ENCODE data around the gene CALCOCO1. TPM values are rescaled to one million over a fixed set of nuclear protein-coding genes. Genes with fewer than 3 reads are reported as not detected.

The CALCOCO1 gene
- total and polyA plus RNA-seq, 2 of the 13 experiments (the other 11 are each of a cell fraction or from before 2014, with no cell fraction given): 7.7 to 47.7 TPM

DNA sequence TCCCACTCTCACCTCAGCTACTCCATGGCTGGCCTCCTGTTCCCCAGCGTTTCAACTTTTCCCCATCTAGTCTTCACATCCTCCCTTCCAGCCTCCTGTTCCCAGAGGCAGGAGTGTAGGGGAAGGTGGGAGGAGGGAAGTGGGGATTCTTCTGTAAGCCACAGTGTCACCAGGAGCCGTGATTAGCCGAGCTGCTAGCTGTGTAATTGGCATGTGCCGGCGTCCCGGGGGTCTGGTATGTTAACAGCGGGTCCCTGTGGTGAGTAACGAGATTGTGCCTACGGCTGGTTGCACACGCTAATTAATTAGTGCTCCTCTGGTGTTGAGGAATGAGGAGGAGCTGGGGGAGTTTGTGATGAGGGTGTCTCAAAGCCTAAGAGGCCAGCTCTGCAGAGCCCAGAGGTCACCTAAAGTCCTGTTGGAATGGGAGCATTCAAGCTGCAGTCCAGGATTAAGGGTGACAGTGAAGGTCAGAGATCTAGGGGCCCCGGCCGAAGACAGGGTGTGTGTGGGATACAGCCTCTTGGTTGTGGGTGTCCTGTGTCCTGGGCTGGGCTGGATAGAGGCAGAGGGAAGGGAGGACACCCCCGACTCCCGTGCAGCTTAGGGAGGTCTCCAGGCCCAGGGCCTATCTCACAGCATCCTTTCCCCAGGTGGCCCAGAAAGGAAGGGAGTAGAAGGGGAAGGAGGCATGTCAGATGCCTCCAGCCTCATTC is 10.0 kb upstream of the CALCOCO1 start (continued):
- TF ChIP-seq, protein P1, sequence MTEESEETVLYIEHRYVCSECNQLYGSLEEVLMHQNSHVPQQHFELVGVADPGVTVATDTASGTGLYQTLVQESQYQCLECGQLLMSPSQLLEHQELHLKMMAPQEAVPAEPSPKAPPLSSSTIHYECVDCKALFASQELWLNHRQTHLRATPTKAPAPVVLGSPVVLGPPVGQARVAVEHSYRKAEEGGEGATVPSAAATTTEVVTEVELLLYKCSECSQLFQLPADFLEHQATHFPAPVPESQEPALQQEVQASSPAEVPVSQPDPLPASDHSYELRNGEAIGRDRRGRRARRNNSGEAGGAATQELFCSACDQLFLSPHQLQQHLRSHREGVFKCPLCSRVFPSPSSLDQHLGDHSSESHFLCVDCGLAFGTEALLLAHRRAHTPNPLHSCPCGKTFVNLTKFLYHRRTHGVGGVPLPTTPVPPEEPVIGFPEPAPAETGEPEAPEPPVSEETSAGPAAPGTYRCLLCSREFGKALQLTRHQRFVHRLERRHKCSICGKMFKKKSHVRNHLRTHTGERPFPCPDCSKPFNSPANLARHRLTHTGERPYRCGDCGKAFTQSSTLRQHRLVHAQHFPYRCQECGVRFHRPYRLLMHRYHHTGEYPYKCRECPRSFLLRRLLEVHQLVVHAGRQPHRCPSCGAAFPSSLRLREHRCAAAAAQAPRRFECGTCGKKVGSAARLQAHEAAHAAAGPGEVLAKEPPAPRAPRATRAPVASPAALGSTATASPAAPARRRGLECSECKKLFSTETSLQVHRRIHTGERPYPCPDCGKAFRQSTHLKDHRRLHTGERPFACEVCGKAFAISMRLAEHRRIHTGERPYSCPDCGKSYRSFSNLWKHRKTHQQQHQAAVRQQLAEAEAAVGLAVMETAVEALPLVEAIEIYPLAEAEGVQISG (CRISPR knock-in tag; IDR thresholded peaks at IDR 0.05): no peak
- TF ChIP-seq, protein P2, sequence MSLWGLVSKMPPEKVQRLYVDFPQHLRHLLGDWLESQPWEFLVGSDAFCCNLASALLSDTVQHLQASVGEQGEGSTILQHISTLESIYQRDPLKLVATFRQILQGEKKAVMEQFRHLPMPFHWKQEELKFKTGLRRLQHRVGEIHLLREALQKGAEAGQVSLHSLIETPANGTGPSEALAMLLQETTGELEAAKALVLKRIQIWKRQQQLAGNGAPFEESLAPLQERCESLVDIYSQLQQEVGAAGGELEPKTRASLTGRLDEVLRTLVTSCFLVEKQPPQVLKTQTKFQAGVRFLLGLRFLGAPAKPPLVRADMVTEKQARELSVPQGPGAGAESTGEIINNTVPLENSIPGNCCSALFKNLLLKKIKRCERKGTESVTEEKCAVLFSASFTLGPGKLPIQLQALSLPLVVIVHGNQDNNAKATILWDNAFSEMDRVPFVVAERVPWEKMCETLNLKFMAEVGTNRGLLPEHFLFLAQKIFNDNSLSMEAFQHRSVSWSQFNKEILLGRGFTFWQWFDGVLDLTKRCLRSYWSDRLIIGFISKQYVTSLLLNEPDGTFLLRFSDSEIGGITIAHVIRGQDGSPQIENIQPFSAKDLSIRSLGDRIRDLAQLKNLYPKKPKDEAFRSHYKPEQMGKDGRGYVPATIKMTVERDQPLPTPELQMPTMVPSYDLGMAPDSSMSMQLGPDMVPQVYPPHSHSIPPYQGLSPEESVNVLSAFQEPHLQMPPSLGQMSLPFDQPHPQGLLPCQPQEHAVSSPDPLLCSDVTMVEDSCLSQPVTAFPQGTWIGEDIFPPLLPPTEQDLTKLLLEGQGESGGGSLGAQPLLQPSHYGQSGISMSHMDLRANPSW (CRISPR knock-in tag; IDR thresholded peaks at IDR 0.05; ENCODE audit: borderline replicate concordance): no peak
- TF ChIP-seq HNRNPUL1 (IDR thresholded peaks at IDR 0.05; ENCODE audit: low read depth, low read length) (no peak), NFIB (CRISPR knock-in tag; IDR thresholded peaks at IDR 0.05; ENCODE audit: borderline replicate concordance) (no peak), ZNF557 (CRISPR knock-in tag; IDR thresholded peaks at IDR 0.05) (no peak)

DNA sequence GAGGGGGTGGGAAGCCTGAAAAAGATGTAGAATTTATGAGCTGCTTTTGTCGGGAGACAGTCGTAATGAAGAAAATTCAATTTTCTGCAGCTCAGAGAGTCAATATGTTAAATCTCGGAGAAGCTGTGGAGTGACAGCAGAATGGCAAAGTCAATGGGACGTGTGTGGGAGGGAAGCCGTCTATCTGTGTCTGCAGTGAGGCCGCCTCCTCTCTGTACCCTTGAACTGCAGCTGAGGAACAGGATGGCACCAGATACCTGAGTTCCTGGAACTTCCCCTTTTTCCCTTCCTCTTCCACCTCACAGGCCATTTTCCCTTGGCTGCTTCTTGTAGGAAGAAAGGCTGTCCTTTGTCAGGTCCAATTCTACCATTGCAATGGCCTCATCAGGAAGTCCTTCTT is 9.3 kb upstream of the CALCOCO1 start:
- FAIRE-seq (no peak), ATAC-seq (no peak), DNase-seq (ENCODE audit: low spot score) (no peak)
- no peak overlapping the region for H2AFZ ChIP-seq (ENCODE audit: low read length)
- H3K4me3 ChIP-seq (replicated peaks in 1 of 3; ENCODE audit: insufficient read depth in 1 of 3, low read depth in 2 of 3, low read length in 3 of 3): no peak overlapping the region
- BruUV-seq (replicated peaks): no TSS peak
- no peaks in the 10 kb centered on the region for H3K79me2 ChIP-seq (ENCODE audit: insufficient read depth, low read length)
- H4K20me1 ChIP-seq (ENCODE audit: insufficient read depth, low read length): no peaks in the 10 kb centered on the region
- in situ Hi-C loops (cut with HindIII; ENCODE audit: extremely low pct_ligation_motif_present, low pct_unique_long_range_greater_than_20kb): no loop called here
- intact Hi-C loops (cut with micrococcal nuclease; ENCODE audit: unreplicated experiment): no loop called here
- no peak overlapping the region for H3K9ac ChIP-seq (ENCODE audit: insufficient read depth, low read depth, low read length)
- no peaks in the 10 kb centered on the region for H3K9me3 ChIP-seq (ENCODE audit: low read length)
- no peak overlapping the region for H3K4me2 ChIP-seq (ENCODE audit: low read depth, low read length)
- 27% methylated on average over 6 of the region's 6 CpGs for WGBS (ENCODE audit: low lambda C conversion rate)
- ChIA-PET POLR2A (no interaction called here), CTCF (ENCODE audit: low intra/inter-chr PET ratio, low total read pairs) (no interaction called here)
- H3K36me3 ChIP-seq (replicated peaks in 1 of 2; ENCODE audit: control insufficient read depth in 1 of 2, insufficient read depth in 2 of 2, low read length in 2 of 2): no peaks in the 10 kb centered on the region
- 0 out of 2 replicates have a peak, but pooled peaks cover 6% of the 10 kb centered on the region for H3K4me1 ChIP-seq (ENCODE audit: insufficient read depth, low read length)
- no peak overlapping the region for H3K27ac ChIP-seq (ENCODE audit: extremely low read length, insufficient read depth, low read length)
- peaks cover 19 to 67% of the 10 kb centered on the region in 2 experiments; a peak in 4 of 5 replicates for H3K27me3 ChIP-seq (ENCODE audit: control insufficient read depth in 1 of 2, insufficient read depth in 2 of 2, low read length in 2 of 2)
- TF ChIP-seq ZBTB7B (CRISPR knock-in tag; IDR thresholded peaks at IDR 0.05) (no peak), STAG1 (CRISPR knock-in tag; IDR thresholded peaks at IDR 0.05) (no peak), ZNF775 (CRISPR knock-in tag; IDR thresholded peaks at IDR 0.05; ENCODE audit: borderline replicate concordance) (no peak), ZBTB8A (CRISPR knock-in tag; IDR thresholded peaks at IDR 0.05; ENCODE audit: borderline replicate concordance, low read depth) (no peak), ZNF749 (CRISPR knock-in tag; IDR thresholded peaks at IDR 0.05; ENCODE audit: borderline replicate concordance) (no peak), WIZ (CRISPR knock-in tag; IDR thresholded peaks at IDR 0.05) (no peak), SRY (CRISPR knock-in tag; IDR thresholded peaks at IDR 0.05) (no peak)
- TF ChIP-seq, protein P3, sequence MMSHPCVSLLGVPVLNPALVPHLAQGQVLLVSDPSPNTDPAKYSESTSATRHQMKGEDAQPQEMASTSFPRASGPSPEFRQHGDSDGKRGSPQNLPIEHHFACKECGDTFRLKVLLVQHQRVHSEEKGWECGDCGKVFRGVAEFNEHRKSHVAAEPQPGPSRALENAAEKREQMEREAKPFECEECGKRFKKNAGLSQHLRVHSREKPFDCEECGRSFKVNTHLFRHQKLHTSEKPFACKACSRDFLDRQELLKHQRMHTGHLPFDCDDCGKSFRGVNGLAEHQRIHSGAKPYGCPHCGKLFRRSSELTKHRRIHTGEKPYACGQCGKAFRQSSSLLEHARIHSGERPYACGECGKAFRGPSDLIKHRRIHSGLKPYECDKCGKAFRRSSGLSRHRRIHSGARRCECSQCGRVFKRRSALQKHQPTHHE (CRISPR knock-in tag; IDR thresholded peaks at IDR 0.05; ENCODE audit: borderline replicate concordance): no peak
- TF ChIP-seq, protein P4, sequence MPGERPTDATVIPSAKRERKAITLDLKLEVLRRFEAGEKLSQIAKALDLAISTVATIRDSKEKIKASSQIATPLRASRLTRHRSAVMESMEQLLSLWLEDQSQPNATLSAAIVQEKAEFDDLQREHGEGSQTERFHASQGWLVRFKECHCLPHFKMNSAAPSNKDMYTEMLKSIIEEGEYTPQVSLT (CRISPR knock-in tag; IDR thresholded peaks at IDR 0.05; ENCODE audit: borderline replicate concordance, low read depth): no peak

Data from HepG2 (cell line).